HG02642 (cell line): ENCODE results near the gene MICAL3.

Source experiments
- ATAC-seq: cut with Tn5 transposase; IDR thresholded peaks from one replicate; pipeline ENCODE4 v1.9.1; 2021; ENCODE audit warnings: mild to moderate bottlenecking; ENCODE audit not compliant: unreplicated experiment, poor library complexity

The MICAL3 gene

GRCh38 chr22:17977371-17977770, 47.0 kb downstream of the MICAL3 start:
- ATAC-seq = no peak

- ATAC-seq = no peak
Measured at GRCh38 chr22:17976121-17976520, 48.2 kb downstream of the MICAL3 start.

GRCh38 chr22:17974703-17975372, 49.5 kb downstream of the MICAL3 start:
- no peak for ATAC-seq

- no peak for ATAC-seq
Measured at GRCh38 chr22:17974087-17974486, 50.3 kb downstream of the MICAL3 start.

GRCh38 chr22:17973217-17973616, 51.1 kb downstream of the MICAL3 start:
- no peak for ATAC-seq

GRCh38 chr22:17972385-17973191, 51.8 kb downstream of the MICAL3 start:
- ATAC-seq = no peak

- ATAC-seq = no peak
Measured at GRCh38 chr22:17971711-17972110, 52.6 kb downstream of the MICAL3 start.

GRCh38 chr22:17970201-17970708, 54.1 kb downstream of the MICAL3 start:
- no peak for ATAC-seq

GRCh38 chr22:17969701-17970113, 54.7 kb downstream of the MICAL3 start:
- no peak for ATAC-seq

GRCh38 chr22:17968126-17968525, 56.2 kb downstream of the MICAL3 start:
- no peak for ATAC-seq

- no peak for ATAC-seq
Measured at GRCh38 chr22:17966403-17966717, 58.0 kb downstream of the MICAL3 start.

- ATAC-seq = no peak
Measured at GRCh38 chr22:17965538-17966402, 58.6 kb downstream of the MICAL3 start.

- ATAC-seq = peak; percentile 88
Measured at GRCh38 chr22:17964643-17965042, 59.7 kb downstream of the MICAL3 start.

- ATAC-seq = peak; percentile 30
Measured at GRCh38 chr22:17964156-17964555, 60.2 kb downstream of the MICAL3 start.

- no peak for ATAC-seq
Measured at GRCh38 chr22:17963015-17963414, 61.3 kb downstream of the MICAL3 start.

- ATAC-seq = no peak
Measured at GRCh38 chr22:17962168-17962567, 62.2 kb downstream of the MICAL3 start.

- ATAC-seq = no peak
Measured at GRCh38 chr22:17961446-17961729, 63.0 kb downstream of the MICAL3 start.

- ATAC-seq = no peak
Measured at GRCh38 chr22:17960695-17961445, 63.5 kb downstream of the MICAL3 start.

- no peak for ATAC-seq
Measured at GRCh38 chr22:17960011-17960410, 64.3 kb downstream of the MICAL3 start.

GRCh38 chr22:17958166-17958565, 66.2 kb downstream of the MICAL3 start:
- ATAC-seq = no peak
